ENCODE measurements around the gene RNU1-1. TPM values are rescaled to one million over a fixed set of nuclear protein-coding genes. Genes with fewer than 3 reads are reported as not detected.
A peak's percentile ranks its signal among the peaks of the same experiment; 100 is the strongest.
"Not testable (repeated sequence)": the region's sequence is repeated elsewhere in the genome, so short reads cannot be mapped to it uniquely, and the experiment has no call there.

Gene RNU1-1
- total and polyA plus RNA-seq, 9 of the 15 experiments (the other 6 are each of a cell fraction or from before 2014, with no cell fraction given) = under 0.01 to 32,823 (median 2,538) TPM; not detected in 4

DNA sequence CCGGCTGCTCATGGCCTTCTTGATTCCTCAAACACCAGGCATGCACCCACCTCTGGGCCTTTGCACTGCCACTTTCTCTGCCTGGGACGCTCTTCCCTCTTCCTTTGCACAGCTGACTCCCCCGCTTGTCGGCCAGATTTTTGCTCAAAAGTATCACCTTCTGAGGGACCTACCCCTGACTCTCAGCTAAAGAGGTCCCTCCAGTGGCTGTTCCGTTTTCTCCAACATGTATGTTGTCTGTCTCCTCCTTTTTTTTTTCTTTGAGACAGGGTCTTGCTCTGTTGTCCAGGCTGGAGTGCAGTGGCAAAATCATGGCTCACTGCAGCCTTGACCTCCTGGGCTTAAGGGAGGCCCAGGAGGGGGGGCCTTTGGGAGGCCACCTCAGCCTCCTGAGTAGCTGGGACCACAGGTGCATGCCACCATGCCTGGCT, 16.6 kb downstream of the RNU1-1 start:
- CTCF ChIA-PET (ENCODE audit: low intra/inter-chr PET ratio); in situ Hi-C loops (cut with MboI); ATAC-seq; H3K9me1 ChIP-seq (ENCODE audit: control insufficient read depth, insufficient read depth, low read length); H3K4me2 ChIP-seq (ENCODE audit: insufficient read depth, low read length); H3K27me3 ChIP-seq (ENCODE audit: control insufficient read depth in 2 of 2, insufficient read depth in 2 of 2, low read length in 2 of 2); H4K20me1 ChIP-seq (replicated peaks; ENCODE audit: control insufficient read depth, insufficient read depth, low read length); H3K27ac ChIP-seq (ENCODE audit: extremely low read depth, low read depth, low read length); H3K9me3 ChIP-seq (replicated peaks; ENCODE audit: control insufficient read depth, insufficient read depth, low read depth, low read length); H3K4me3 ChIP-seq; H2AFZ ChIP-seq (ENCODE audit: low read depth, low read length); FAIRE-seq; H3K9ac ChIP-seq (ENCODE audit: insufficient read depth in 1 of 2, low read depth in 2 of 2, low read length in 2 of 2); H3K79me2 ChIP-seq (ENCODE audit: control insufficient read depth, insufficient read depth, low read length); H3K36me3 ChIP-seq (ENCODE audit: control insufficient read depth, insufficient read depth, low read length): not testable (repeated sequence)
- TF ChIP-seq ZNF121 (CRISPR knock-in tag; conservative IDR thresholded peaks at IDR 0.05) (peak; percentile 98), SMC3 (conservative IDR thresholded peaks at IDR 0.05; ENCODE audit: insufficient read depth, low read depth, low read length) (0 out of 2 replicates have a peak, but pooled peaks have one; percentile 5), BCOR (IDR thresholded peaks at IDR 0.05) (peak; percentile 59), ZNF384 (IDR thresholded peaks at IDR 0.05; ENCODE audit: low read depth, low read length) (peak; percentile 61), KDM1A (IDR thresholded peaks at IDR 0.05) (peak; percentile 29 to 71; a peak in 2 of 4 replicates), PHF21A (IDR thresholded peaks at IDR 0.05; ENCODE audit: borderline replicate concordance, low read depth) (peak; percentile 87; the same call in 1 of the 2 replicates), RAD21 (CRISPR knock-in tag; conservative IDR thresholded peaks at IDR 0.05 in 1 of 2, IDR thresholded peaks at IDR 0.05 in 1 of 2) (peak in 1 of 2 experiments; percentile 39; a peak in 1 of 4 replicates), RBM25 (IDR thresholded peaks at IDR 0.05; ENCODE audit: low read depth, low read length, severe bottlenecking) (peak; percentile 1), SMARCA5 (IDR thresholded peaks at IDR 0.05) (0 out of 2 replicates have a peak, but pooled peaks have one; percentile 37)
- TF ChIP-seq, protein P1, sequence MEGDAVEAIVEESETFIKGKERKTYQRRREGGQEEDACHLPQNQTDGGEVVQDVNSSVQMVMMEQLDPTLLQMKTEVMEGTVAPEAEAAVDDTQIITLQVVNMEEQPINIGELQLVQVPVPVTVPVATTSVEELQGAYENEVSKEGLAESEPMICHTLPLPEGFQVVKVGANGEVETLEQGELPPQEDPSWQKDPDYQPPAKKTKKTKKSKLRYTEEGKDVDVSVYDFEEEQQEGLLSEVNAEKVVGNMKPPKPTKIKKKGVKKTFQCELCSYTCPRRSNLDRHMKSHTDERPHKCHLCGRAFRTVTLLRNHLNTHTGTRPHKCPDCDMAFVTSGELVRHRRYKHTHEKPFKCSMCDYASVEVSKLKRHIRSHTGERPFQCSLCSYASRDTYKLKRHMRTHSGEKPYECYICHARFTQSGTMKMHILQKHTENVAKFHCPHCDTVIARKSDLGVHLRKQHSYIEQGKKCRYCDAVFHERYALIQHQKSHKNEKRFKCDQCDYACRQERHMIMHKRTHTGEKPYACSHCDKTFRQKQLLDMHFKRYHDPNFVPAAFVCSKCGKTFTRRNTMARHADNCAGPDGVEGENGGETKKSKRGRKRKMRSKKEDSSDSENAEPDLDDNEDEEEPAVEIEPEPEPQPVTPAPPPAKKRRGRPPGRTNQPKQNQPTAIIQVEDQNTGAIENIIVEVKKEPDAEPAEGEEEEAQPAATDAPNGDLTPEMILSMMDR (IDR thresholded peaks at IDR 0.05 in 2 of 3, conservative IDR thresholded peaks at IDR 0.05 in 1 of 3; ENCODE audit: insufficient read depth in 2 of 3, low read depth in 1 of 3, low read length in 3 of 3) = peak; percentile 30 to 49 (median 36); a peak in 4 of 6 replicates
- TF ChIP-seq, protein P2, sequence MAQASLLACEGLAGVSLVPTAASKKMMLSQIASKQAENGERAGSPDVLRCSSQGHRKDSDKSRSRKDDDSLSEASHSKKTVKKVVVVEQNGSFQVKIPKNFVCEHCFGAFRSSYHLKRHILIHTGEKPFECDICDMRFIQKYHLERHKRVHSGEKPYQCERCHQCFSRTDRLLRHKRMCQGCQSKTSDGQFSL (CRISPR knock-in tag; IDR thresholded peaks at IDR 0.05) = 0 out of 2 replicates have a peak, but pooled peaks have one; percentile 38
- TF ChIP-seq, protein P2 (tag; IDR thresholded peaks at IDR 0.05) = not testable (repeated sequence)
- TF ChIP-seq, protein P3, sequence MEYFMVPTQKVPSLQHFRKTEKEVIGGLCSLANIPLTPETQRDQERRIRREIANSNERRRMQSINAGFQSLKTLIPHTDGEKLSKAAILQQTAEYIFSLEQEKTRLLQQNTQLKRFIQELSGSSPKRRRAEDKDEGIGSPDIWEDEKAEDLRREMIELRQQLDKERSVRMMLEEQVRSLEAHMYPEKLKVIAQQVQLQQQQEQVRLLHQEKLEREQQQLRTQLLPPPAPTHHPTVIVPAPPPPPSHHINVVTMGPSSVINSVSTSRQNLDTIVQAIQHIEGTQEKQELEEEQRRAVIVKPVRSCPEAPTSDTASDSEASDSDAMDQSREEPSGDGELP (CRISPR knock-in tag; IDR thresholded peaks at IDR 0.05; ENCODE audit: borderline replicate concordance) = 0 out of 2 replicates have a peak, but pooled peaks have one; percentile 37
- POLR2A ChIA-PET = interaction anchor here (0.6 kb wide), 1 partner anchor 20 kb away, joined by 3 read pairs; no protein-coding TSS in a partner anchor
- DNase-seq (ENCODE audit: extremely low read depth in 1 of 4, low spot score in 3 of 4) = peak in 3 of 4 experiments; percentile 24 to 52 (median 25)
- BruUV-seq (replicated peaks) = TSS peak; percentile 31
- intact Hi-C loops (cut with micrococcal nuclease) = loop anchor here (2.0 to 5.0 kb wide), 2 partner anchors 57 to 130 kb away; partner anchors contain the start of genes NECAP2 and SZRD1
- peaks cover 3 to 24% of the 10 kb centered on the region in 2 experiments; a peak in 3 of 5 replicates for H3K4me1 ChIP-seq (replicated peaks in 1 of 2; ENCODE audit: control insufficient read depth in 2 of 2, insufficient read depth in 2 of 2, low read length in 2 of 2)
- WGBS (ENCODE audit: insufficient coverage, low coverage, missing lambda C conversion rate) = 44% methylated on average over 5 of the region's 5 CpGs
